Naive B cell (primary cell): ENCODE data around the gene SMYD3. TPM values are rescaled to one million over a fixed set of nuclear protein-coding genes. Genes with fewer than 3 reads are reported as not detected.

Source experiments
- ATAC-seq, 2 donors: fragments of 150-1000 bp; cut with Tn5 transposase; 2 replicates each; pipeline ENCODE4 v1.10.0; 2021; ENCODE audit warnings: low read depth in 2 of 2, mild to moderate bottlenecking in 2 of 2, moderate library complexity in 2 of 2
- DNase-seq: peaks from one replicate; pipeline ENCODE4 v3.0.0; 2022
- H3K27ac Mint-ChIP-seq, 6 donors: one replicate each; pipeline ENCODE4 v1.8.0; 2020 to 2022; ENCODE audit warnings: mild to moderate bottlenecking in 6 of 6, mixed read lengths in 6 of 6, moderate library complexity in 5 of 6, inconsistent platforms in 2 of 6
- H3K27me3 Mint-ChIP-seq, 3 donors: one replicate each; pipeline ENCODE4 v1.8.0; 2021 to 2022; ENCODE audit warnings: mixed read lengths in 3 of 3, mild to moderate bottlenecking in 1 of 3
- H3K36me3 Mint-ChIP-seq, 2 donors: one replicate each; pipeline ENCODE4 v1.8.0; 2020 to 2022; ENCODE audit warnings: mixed read lengths in 2 of 2, inconsistent platforms in 1 of 2, mild to moderate bottlenecking in 1 of 2
- H3K4me1 Mint-ChIP-seq, 3 donors: one replicate each; pipeline ENCODE4 v1.8.0; 2020 to 2022; ENCODE audit warnings: mixed read lengths in 3 of 3, inconsistent platforms in 1 of 3, mild to moderate bottlenecking in 1 of 3, moderate library complexity in 1 of 3
- H3K4me3 Mint-ChIP-seq, 8 donors: one replicate each; pipeline ENCODE4 v1.8.0; 2020 to 2022; ENCODE audit warnings: mild to moderate bottlenecking in 8 of 8, mixed read lengths in 8 of 8, moderate library complexity in 8 of 8, inconsistent platforms in 2 of 8
- H3K9me3 Mint-ChIP-seq, 7 donors: one replicate each; pipeline ENCODE4 v1.8.0; 2020 to 2022; ENCODE audit warnings: mixed read lengths in 7 of 7, mild to moderate bottlenecking in 5 of 7, inconsistent platforms in 2 of 7, moderate library complexity in 1 of 7
- polyA plus RNA-seq, 6 donors: library from polyadenylated mRNA; unstranded; fragments of 300-500 nt; fragmentation: Illumina TruSeq; gene quantifications; one replicate each; pipeline ENCODE4 v1.2.3, GENCODE V29; 2021; ENCODE audit warnings: low read depth in 6 of 6

The SMYD3 gene
- polyA plus RNA-seq, 6 donors from 2014 or later = 15.8 to 27.3 (median 19.5) TPM

DNA sequence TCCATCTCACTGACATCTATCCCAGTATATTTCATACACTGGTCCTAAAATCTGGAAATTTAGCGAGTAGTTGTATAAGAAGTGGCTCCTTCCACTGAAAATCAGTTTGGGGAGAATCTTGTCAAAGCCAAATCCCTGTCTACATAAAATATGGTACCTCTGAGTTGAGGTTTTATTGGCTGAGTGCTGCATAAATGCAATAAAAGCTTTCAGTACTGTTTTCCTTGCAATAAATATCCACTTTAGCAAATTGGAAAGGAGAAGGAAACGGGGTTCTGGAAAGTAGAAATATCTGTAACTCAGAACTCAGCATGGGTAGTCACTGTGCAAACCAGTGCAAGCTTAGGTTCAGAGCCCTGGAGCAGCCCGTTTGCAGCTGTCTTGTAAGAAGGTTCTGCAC, 580.2 kb downstream of the SMYD3 start:
- ATAC-seq = no peak
- H3K9me3 Mint-ChIP-seq = peaks cover 0 to 3% (median 0%) of the 10 kb centered on the region in 7 donors
- peaks cover 19 to 36% of the 10 kb centered on the region in 2 donors for H3K36me3 Mint-ChIP-seq
- DNase-seq = no peak
- H3K27ac Mint-ChIP-seq = no peak overlapping the region
- H3K4me1 Mint-ChIP-seq = no peaks in the 10 kb centered on the region
- H3K27me3 Mint-ChIP-seq = no peaks in the 10 kb centered on the region
- no peak overlapping the region for H3K4me3 Mint-ChIP-seq

DNA sequence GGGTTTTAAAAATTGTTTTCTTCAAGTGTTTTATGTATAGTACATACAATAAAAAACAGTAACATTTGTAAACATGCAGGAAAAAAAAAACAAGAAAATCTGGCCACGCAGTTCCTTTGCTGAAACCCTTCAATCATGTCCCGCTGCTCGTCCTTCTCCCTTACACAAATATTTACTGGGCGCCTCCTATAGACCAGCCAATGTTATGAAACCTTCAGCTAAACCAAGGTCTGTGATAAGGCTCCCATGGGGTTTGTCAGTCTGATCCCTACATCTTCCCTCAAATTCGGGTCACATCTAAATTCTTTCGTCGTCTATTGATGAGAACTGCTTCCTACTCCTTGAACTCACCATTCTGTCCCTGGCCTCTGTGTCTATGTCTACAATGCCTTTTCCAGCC, 583.9 kb downstream of the SMYD3 start:
- no peak overlapping the region for H3K27ac Mint-ChIP-seq
- H3K9me3 Mint-ChIP-seq = peaks cover 0 to 11% (median 6%) of the 10 kb centered on the region in 7 donors
- H3K36me3 Mint-ChIP-seq = peaks cover 25 to 29% of the 10 kb centered on the region in 2 donors
- no peak overlapping the region for H3K4me3 Mint-ChIP-seq
- no peak for ATAC-seq
- DNase-seq = no peak
- peaks cover 0 to 4% (median 0%) of the 10 kb centered on the region in 3 donors for H3K4me1 Mint-ChIP-seq
- H3K27me3 Mint-ChIP-seq = no peaks in the 10 kb centered on the region

DNA sequence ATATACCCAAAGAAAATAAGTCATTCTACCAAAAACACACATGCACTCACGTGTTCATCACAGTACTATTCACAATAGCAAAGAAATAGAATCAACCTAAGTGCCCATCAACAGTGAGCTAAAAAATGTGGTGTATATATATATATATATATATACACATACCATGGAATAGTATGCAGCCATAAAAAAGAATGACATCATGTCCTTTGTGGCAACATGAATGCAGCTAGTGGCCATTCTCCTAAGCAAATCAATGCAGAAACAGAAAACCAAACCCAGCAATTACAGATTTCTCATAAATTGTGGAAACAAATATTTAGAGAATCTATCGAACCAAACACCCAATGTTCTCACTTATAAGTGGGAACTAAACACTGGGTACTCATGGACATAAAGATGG, 585.7 kb downstream of the SMYD3 start:
- H3K36me3 Mint-ChIP-seq = peaks cover 20 to 22% of the 10 kb centered on the region in 2 donors
- H3K27me3 Mint-ChIP-seq = no peaks in the 10 kb centered on the region
- no peak for DNase-seq
- no peak for ATAC-seq
- no peak overlapping the region for H3K4me3 Mint-ChIP-seq
- H3K9me3 Mint-ChIP-seq = peaks cover 0 to 11% (median 6%) of the 10 kb centered on the region in 7 donors
- peaks cover 0 to 8% (median 0%) of the 10 kb centered on the region in 3 donors for H3K4me1 Mint-ChIP-seq
- no peak overlapping the region for H3K27ac Mint-ChIP-seq

DNA sequence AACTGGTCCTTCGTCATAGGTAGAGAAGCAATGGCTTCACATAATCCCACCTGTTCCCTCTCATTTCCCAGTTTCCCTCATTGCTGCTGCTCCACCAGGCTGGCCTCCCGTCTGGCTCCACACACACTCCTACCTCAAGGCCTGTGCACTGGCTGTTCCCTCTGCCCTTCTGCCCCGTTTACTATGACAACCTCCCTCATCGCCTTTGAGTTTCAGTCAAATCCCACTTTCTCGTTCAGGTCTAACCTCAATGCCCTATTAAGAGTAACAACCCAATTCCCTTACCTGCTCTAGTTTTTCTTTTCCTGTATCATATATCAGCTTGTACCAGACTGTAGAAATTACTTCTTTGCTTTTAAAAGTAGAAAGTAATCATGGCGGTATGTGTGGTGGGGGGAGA, 589.7 kb downstream of the SMYD3 start:
- H3K27me3 Mint-ChIP-seq = no peaks in the 10 kb centered on the region
- ATAC-seq (no peak), DNase-seq (no peak)
- no peak overlapping the region for H3K4me3 Mint-ChIP-seq
- peaks cover 19 to 20% of the 10 kb centered on the region in 2 donors for H3K36me3 Mint-ChIP-seq
- H3K9me3 Mint-ChIP-seq = peaks cover 5 to 26% (median 16%) of the 10 kb centered on the region in 7 donors
- H3K27ac Mint-ChIP-seq = peak overlapping the region in 1 of 6 donors; percentile 23
- peaks cover 0 to 8% (median 0%) of the 10 kb centered on the region in 3 donors for H3K4me1 Mint-ChIP-seq

DNA sequence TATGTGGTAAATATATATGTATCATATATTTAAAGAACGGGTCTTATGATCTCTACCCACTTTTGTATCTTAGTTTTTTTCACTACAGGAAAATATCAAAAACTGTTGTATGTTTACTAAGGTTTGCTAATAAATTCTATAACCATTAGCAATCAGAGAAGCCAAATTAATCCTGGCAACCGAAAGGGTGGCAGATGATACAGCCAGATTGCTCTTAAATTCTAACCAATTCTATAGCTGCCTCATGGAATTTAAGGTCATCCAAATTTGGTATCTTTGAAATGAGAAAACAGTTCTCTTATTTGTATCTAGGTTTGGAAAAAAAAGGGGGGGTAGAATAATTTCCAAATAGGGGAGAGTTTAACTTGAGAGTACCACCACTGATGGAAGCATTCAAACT, 591.2 kb downstream of the SMYD3 start:
- Mint-ChIP-seq H3K4me1 (peaks cover 0 to 8% (median 0%) of the 10 kb centered on the region in 3 donors), H3K9me3 (peaks cover 5 to 24% (median 16%) of the 10 kb centered on the region in 7 donors), H3K4me3 (no peak overlapping the region), H3K27ac (no peak overlapping the region), H3K27me3 (no peaks in the 10 kb centered on the region), H3K36me3 (peaks cover 16 to 23% of the 10 kb centered on the region in 2 donors)
- no peak for ATAC-seq
- no peak for DNase-seq

DNA sequence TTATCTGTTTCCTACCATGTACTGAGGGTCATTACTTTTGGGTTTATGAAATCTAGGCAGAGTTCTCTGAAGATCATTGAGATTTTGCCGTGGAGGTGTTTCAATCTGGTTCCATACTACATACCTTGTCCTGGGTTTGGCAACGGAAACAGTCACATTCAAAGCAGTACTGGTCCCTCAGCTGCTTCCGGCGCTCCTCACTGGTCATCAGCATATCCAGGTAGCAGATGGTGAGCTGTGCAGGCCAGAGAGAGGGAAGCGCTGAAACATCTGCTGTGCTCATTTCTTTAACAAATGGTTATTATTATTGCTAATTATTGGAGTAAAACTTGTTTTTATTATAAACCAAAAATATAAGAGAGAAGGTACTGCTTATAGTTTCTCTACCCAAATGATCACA, 591.7 kb downstream of the SMYD3 start:
- peaks cover 0 to 5% (median 0%) of the 10 kb centered on the region in 3 donors for H3K4me1 Mint-ChIP-seq
- no peak overlapping the region for H3K27ac Mint-ChIP-seq
- peaks cover 5 to 20% (median 14%) of the 10 kb centered on the region in 7 donors for H3K9me3 Mint-ChIP-seq
- no peak overlapping the region for H3K4me3 Mint-ChIP-seq
- H3K36me3 Mint-ChIP-seq = peaks cover 12 to 18% of the 10 kb centered on the region in 2 donors
- ATAC-seq = no peak
- H3K27me3 Mint-ChIP-seq = no peaks in the 10 kb centered on the region
- no peak for DNase-seq

DNA sequence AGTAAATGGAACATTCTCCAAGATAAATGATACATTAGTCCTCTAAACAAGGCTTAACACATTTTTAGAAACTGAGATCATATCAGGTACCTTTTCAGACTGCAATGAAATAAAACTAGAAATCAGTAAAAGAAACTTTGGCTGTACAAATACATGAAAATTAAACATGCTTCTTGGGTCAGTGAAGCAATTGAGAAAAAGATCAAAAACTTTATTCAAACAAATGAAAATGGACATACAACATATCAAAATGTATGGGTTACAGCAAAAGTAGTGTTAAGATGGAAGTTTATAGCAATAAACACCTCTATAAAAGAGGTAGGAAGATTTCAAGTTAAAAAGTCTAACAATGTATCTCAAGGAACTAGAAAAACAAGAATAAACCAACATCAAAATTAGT, 598.5 kb downstream of the SMYD3 start:
- Mint-ChIP-seq H3K9me3 (peaks cover 2 to 7% (median 5%) of the 10 kb centered on the region in 7 donors), H3K27ac (no peak overlapping the region), H3K36me3 (peaks cover 10 to 20% of the 10 kb centered on the region in 2 donors), H3K4me3 (no peak overlapping the region), H3K4me1 (no peaks in the 10 kb centered on the region), H3K27me3 (no peaks in the 10 kb centered on the region)
- no peak for DNase-seq
- no peak for ATAC-seq

DNA sequence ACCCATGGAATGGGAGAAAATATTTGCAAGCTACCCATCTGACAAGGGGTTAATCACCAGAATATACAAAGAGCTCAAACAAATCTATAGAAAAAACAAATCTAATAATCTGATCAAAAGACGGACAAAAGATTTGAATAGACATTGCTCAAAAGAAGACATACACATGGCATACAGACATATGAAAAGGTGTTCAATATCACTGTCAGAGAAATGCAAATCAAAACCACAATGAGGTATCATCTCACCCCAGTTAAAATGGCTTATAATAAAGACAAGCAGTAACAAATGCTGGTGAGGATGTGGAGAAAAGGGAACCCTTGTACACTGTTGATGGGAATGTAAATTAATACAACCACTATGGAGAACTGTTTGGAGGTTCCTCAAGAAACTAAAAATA, 600.9 kb downstream of the SMYD3 start:
- Mint-ChIP-seq H3K27me3 (no peaks in the 10 kb centered on the region), H3K4me1 (peaks cover 5 to 7% (median 5%) of the 10 kb centered on the region in 3 donors), H3K27ac (no peak overlapping the region), H3K9me3 (peaks cover 0 to 9% (median 0%) of the 10 kb centered on the region in 7 donors), H3K4me3 (no peak overlapping the region), H3K36me3 (peaks cover 14 to 20% of the 10 kb centered on the region in 2 donors)
- ATAC-seq (no peak), DNase-seq (no peak)

DNA sequence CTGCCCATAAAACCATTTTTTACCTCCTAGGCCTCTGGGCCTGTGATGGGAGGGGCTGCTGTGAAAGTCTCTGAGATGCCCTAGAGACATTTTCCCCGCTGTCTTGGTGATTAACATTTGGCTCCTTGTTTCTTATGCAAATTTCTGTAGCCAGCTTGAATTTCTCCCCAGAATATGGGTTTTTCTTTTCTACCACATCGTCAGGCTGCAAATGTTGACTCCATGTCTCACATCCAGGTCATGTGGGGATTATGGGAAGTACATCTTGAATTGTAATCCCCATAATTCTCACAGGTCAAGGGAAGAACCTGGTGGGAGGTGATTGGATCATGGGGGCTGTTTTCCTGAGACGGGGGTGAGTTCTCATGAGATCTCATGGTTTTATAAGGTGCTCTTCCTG, 603.2 kb downstream of the SMYD3 start:
- Mint-ChIP-seq H3K27me3 (no peaks in the 10 kb centered on the region), H3K27ac (no peak overlapping the region), H3K4me1 (peaks cover 5 to 10% (median 5%) of the 10 kb centered on the region in 3 donors), H3K36me3 (peaks cover 20 to 30% of the 10 kb centered on the region in 2 donors), H3K9me3 (peaks cover 0 to 9% (median 0%) of the 10 kb centered on the region in 7 donors), H3K4me3 (no peak overlapping the region)
- DNase-seq = no peak
- no peak for ATAC-seq

DNA sequence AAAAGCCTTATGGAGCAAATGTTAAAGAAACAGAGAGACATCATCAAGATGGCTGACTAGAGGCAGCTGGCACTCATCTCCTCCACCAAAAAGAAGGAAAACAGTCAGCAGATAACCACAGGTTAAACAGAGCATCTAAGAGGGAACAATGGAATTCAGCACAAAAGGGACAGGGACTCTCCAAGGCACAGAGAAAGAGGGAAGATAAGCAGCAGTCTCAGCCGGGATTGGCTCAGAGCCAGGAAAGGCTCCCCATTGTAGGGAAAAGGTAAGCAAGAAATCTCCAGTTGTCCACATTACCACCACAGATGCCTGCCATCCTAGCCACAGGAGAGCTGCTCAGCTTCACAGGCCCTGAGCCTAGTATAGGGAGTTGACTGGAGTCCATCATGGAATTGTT, 605.5 kb downstream of the SMYD3 start:
- Mint-ChIP-seq H3K4me3 (no peak overlapping the region), H3K9me3 (peaks cover 0 to 9% (median 0%) of the 10 kb centered on the region in 7 donors), H3K27me3 (no peaks in the 10 kb centered on the region), H3K27ac (no peak overlapping the region), H3K36me3 (peaks cover 20 to 30% of the 10 kb centered on the region in 2 donors), H3K4me1 (peaks cover 6 to 14% (median 11%) of the 10 kb centered on the region in 3 donors)
- ATAC-seq (no peak), DNase-seq (no peak)

DNA sequence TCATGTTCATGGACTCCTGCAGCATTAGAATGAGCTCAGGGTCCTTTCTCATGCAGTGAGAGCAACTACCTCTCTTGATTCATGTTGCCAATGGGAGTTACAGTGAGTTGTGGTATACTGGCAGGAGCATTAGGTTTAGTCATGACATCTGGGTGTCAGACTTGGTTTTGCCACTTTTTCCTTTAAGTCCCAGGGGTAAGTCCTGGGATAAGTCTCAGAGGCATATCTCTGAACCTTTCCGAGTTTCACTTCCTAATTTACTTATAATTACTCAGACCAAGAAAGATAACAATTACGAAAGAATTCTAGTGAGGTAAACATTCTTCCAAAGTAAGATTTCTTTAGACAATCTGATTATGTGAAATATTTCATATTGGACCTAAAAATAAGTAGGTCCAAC, 606.0 kb downstream of the SMYD3 start:
- no peaks in the 10 kb centered on the region for H3K27me3 Mint-ChIP-seq
- peaks cover 0 to 9% (median 0%) of the 10 kb centered on the region in 7 donors for H3K9me3 Mint-ChIP-seq
- ATAC-seq (no peak), DNase-seq (no peak)
- peaks cover 20 to 30% of the 10 kb centered on the region in 2 donors for H3K36me3 Mint-ChIP-seq
- no peak overlapping the region for H3K27ac Mint-ChIP-seq
- H3K4me1 Mint-ChIP-seq = peaks cover 11 to 18% (median 11%) of the 10 kb centered on the region in 3 donors
- no peak overlapping the region for H3K4me3 Mint-ChIP-seq

DNA sequence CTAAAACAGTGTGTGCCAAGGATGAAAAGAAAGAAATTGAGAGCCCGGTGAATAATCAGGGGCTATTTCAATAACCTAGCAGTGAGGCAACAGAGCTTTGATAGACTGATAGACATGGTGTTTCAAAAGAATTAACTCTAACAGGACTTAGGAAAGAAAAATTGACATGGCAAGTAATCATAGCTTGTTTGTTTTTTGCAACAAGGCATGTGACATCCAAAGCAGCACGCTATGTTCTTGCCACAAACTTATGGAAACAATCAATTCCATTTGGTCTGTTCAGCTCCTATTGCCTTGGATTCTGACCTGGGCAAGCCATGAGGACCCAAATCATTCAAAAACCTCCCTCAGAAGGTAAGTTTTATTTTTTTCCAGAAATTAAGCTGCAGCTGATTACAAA, 608.5 kb downstream of the SMYD3 start:
- Mint-ChIP-seq H3K9me3 (peaks cover under 1 to 20% (median 8%) of the 10 kb centered on the region in 7 donors), H3K27me3 (no peaks in the 10 kb centered on the region), H3K4me1 (peaks cover 11 to 18% (median 13%) of the 10 kb centered on the region in 3 donors), H3K36me3 (peaks cover 14 to 28% of the 10 kb centered on the region in 2 donors), H3K27ac (no peak overlapping the region), H3K4me3 (no peak overlapping the region)
- no peak for ATAC-seq
- DNase-seq = no peak

DNA sequence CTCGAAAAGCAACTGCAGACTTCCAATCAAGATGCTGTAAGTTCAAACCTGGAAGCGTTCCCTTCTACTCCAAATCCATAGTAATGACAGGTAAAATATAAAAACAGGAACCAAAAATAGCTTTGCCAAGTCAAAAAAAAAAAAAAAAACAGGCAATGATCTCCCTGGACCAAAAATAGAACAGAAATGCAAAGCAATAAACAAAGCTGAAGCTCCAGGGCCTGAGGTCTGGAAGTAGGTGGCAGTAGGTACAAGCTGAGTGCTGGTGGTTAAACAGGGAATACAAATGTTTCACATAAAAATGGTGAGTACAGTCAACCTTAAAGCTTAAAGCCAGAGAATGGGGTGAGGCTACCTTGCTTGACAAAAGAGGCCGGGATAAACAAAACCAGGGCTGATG, 610.8 kb downstream of the SMYD3 start:
- Mint-ChIP-seq H3K9me3 (peaks cover 3 to 30% (median 12%) of the 10 kb centered on the region in 7 donors), H3K27me3 (no peaks in the 10 kb centered on the region), H3K27ac (no peak overlapping the region), H3K4me3 (no peak overlapping the region), H3K36me3 (peaks cover 9 to 37% of the 10 kb centered on the region in 2 donors), H3K4me1 (peaks cover 6 to 12% (median 9%) of the 10 kb centered on the region in 3 donors)
- no peak for ATAC-seq
- no peak for DNase-seq

DNA sequence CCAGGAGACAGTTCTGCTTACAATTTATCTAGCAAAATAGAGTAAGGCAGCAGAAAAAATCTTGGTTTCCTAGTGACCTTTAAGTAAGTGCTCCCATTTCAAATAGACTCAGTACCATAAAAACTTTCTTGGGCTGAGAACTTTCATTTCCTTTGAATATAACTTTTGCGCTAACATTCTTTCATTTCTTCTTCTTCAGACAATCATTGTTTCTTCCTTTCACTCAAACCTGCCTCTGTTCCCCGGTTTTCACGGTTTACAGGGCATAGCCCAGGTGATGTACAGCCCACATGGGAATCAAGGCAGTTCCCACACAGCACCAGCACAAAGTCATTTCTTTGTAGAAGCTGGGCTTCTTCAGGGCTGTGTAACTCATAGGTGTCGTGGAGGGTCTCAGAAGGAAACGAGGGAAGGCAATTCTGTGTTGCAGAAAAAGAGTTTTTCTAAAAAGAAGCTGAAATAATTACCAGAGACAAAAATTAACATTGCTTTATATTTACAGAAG, 611.6 kb downstream of the SMYD3 start:
- H3K27me3 Mint-ChIP-seq = no peaks in the 10 kb centered on the region
- H3K36me3 Mint-ChIP-seq = peaks cover 10 to 36% of the 10 kb centered on the region in 2 donors
- no peak overlapping the region for H3K4me3 Mint-ChIP-seq
- H3K9me3 Mint-ChIP-seq = peaks cover 3 to 31% (median 12%) of the 10 kb centered on the region in 7 donors
- peaks cover 6 to 9% (median 8%) of the 10 kb centered on the region in 3 donors for H3K4me1 Mint-ChIP-seq
- no peak for ATAC-seq
- peak overlapping the region in 2 of 6 donors; percentile 69 to 80 for H3K27ac Mint-ChIP-seq
- DNase-seq = no peak
